Measurements from ENCODE around the gene APOL4.

GRCh38 chr22:36208914-36209313, 7.3 kb upstream of the APOL4 start:
- no peak for TF ChIP-seq CTCF (conservative IDR thresholded peaks at IDR 0.05; ENCODE audit: low read depth, low read length)
- no peak for TF ChIP-seq POLR2A (IDR thresholded peaks at IDR 0.05; ENCODE audit: low read depth, low read length)
- no peak for TF ChIP-seq NFE2L2 (IDR thresholded peaks at IDR 0.05; ENCODE audit: low read depth, low read length)
- TF ChIP-seq MXI1 (IDR thresholded peaks at IDR 0.05; ENCODE audit: borderline replicate concordance, low read depth, low read length): no peak
